ENCODE data around the gene LSM14A. TPM values are rescaled to one million over a fixed set of nuclear protein-coding genes. Genes with fewer than 3 reads are reported as not detected.

LSM14A gene
- total RNA-seq, 1 donor from 2014 or later = 94.4 TPM

Other genes with a start within 250 kb of the LSM14A start
- 21.4 TPM for gene GARRE1, start 82.0 kb downstream of the LSM14A start, total RNA-seq (ENCODE audit: insufficient read depth, low replicate concordance)
- 125 TPM for gene GPI, start 192.7 kb downstream of the LSM14A start, total RNA-seq (ENCODE audit: insufficient read depth, low replicate concordance)
- gene PDCD2L, start 231.9 kb downstream of the LSM14A start, total RNA-seq (ENCODE audit: insufficient read depth, low replicate concordance) = 2.9 TPM

Measured in umbilical cord (tissue), 1 donor.